ENCODE results near the gene PNMT. TPM values are rescaled to one million over a fixed set of nuclear protein-coding genes. Genes with fewer than 3 reads are reported as not detected.
A peak's percentile ranks its signal among the peaks of the same experiment; 100 is the strongest.

Gene PNMT
- polyA plus RNA-seq, 1 experiment, result not detected

DNA sequence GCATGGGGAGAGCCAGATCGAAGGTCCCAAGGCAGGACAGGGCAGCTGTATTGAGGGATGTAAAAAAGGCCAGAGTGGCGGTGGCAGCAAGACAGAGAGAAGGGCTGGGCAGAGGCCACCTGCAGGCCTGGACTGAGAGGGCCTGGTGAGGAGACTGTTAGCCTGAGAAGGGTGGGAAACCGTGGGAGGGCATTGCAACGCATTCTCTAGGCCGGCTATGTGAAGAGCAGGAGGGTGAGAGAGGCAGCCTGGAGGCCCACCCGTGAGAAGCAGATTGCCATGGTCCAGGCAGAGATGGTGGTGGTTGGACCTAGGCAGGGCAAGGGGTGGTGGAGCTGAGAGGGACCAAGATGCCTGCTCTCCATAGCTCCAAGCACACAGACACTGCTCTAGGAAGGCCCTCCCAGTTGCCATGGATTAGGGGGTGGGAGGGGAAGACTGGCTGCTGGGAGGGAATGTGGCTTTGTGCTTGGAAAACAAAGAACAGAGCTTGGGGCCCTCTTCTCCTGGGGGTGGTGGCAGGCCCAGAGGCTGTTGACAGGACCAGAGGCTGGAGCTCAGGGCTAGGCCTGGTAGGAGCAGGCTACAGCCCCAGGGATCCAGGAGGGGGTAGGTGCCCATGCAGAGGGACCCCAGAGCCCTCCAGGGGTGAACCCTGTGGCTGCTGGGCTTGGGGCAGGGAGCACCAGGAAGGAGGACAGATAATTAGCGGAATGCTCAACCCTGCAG, 15.5 kb upstream of the PNMT start:
- ChIA-PET POLR2A (no interaction called here), CTCF (interaction anchor here (1.3 to 7.4 kb wide), 3 partner anchors 18 to 74 kb away, joined by 3 to 62 read pairs (median 5); no protein-coding TSS in a partner anchor)
- no peak for DNase-seq (ENCODE audit: low read depth, low spot score)
- Histone ChIP-seq H3K4me3 (ENCODE audit: low read depth, low read length) (no peak overlapping the region), H3K27ac (ENCODE audit: low read depth, low read length) (no peak overlapping the region), H3K9me3 (ENCODE audit: control insufficient read depth, insufficient read depth, low read length) (no peaks in the 10 kb centered on the region), H3K27me3 (ENCODE audit: control insufficient read depth, insufficient read depth, low read length) (no peaks in the 10 kb centered on the region)
- TF ChIP-seq, protein P1, sequence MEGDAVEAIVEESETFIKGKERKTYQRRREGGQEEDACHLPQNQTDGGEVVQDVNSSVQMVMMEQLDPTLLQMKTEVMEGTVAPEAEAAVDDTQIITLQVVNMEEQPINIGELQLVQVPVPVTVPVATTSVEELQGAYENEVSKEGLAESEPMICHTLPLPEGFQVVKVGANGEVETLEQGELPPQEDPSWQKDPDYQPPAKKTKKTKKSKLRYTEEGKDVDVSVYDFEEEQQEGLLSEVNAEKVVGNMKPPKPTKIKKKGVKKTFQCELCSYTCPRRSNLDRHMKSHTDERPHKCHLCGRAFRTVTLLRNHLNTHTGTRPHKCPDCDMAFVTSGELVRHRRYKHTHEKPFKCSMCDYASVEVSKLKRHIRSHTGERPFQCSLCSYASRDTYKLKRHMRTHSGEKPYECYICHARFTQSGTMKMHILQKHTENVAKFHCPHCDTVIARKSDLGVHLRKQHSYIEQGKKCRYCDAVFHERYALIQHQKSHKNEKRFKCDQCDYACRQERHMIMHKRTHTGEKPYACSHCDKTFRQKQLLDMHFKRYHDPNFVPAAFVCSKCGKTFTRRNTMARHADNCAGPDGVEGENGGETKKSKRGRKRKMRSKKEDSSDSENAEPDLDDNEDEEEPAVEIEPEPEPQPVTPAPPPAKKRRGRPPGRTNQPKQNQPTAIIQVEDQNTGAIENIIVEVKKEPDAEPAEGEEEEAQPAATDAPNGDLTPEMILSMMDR (IDR thresholded peaks at IDR 0.05; ENCODE audit: low read depth, low read length), result no peak

DNA sequence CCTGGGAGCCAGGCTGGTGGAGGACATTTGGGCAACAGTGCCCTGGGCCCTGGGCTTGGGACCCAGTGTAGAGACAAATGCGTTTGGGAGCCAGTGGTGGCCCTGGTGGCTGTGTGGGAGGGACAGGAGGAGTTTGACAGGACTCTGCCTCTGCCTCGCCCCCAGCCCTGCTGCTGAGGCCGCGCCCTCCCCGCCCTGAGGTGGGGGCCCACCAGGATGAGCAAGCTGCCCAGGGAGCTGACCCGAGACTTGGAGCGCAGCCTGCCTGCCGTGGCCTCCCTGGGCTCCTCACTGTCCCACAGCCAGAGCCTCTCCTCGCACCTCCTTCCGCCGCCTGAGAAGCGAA, 15.0 kb upstream of the PNMT start:
- CTCF ChIA-PET, result interaction anchor here (0.6 to 7.4 kb wide), 12 partner anchors 11 to 137 kb away, joined by 3 to 62 read pairs (median 4); no protein-coding TSS in a partner anchor
- no peak overlapping the region for H3K4me3 ChIP-seq (ENCODE audit: low read depth, low read length)
- H3K9me3 ChIP-seq (ENCODE audit: control insufficient read depth, insufficient read depth, low read length), result no peaks in the 10 kb centered on the region
- H3K27ac ChIP-seq (ENCODE audit: low read depth, low read length), result no peak overlapping the region
- no peaks in the 10 kb centered on the region for H3K27me3 ChIP-seq (ENCODE audit: control insufficient read depth, insufficient read depth, low read length)
- DNase-seq (ENCODE audit: low read depth, low spot score), result no peak
- TF ChIP-seq, protein P1 (IDR thresholded peaks at IDR 0.05; ENCODE audit: low read depth, low read length), result no peak
- POLR2A ChIA-PET, result no interaction called here

DNA sequence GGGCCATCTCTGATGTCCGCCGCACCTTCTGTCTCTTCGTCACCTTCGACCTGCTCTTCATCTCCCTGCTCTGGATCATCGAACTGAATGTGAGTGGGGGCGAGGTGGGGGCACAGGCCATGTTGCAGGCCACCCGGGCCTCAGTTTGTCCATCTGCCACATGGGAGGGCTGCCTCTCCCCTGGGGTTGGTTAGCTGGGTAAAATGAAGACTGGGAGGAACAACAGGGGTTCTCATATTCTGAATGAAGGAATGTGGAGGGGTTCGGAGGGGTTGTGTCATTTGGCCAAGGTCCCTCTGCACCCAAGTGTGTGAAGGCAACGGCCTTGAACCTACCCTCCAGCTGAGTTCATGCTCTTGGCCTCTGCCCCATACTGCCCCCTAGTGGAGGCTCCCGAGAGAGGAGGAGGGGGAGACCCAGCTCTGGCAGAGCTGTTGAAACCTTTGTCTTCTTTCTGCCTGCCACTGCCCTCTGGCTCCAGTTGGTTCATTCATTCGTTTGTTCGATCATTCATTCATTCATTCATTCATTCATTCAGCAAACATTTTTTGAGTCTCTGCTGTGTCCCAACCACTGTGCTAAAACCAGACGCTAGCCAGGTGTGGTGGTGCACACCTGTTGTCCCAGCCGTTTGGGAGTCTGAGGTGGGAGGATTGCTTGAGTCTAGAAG, 14.5 kb upstream of the PNMT start:
- Histone ChIP-seq H3K27ac (ENCODE audit: low read depth, low read length) (no peak overlapping the region), H3K27me3 (ENCODE audit: control insufficient read depth, insufficient read depth, low read length) (no peaks in the 10 kb centered on the region), H3K4me3 (ENCODE audit: low read depth, low read length) (no peak overlapping the region), H3K9me3 (ENCODE audit: control insufficient read depth, insufficient read depth, low read length) (no peaks in the 10 kb centered on the region)
- TF ChIP-seq, protein P1 (IDR thresholded peaks at IDR 0.05; ENCODE audit: low read depth, low read length), result peak; percentile 82
- POLR2A ChIA-PET, result no interaction called here
- CTCF ChIA-PET, result interaction anchor here (0.6 to 7.4 kb wide), 17 partner anchors 8 to 137 kb away, joined by 3 to 62 read pairs (median 4); partner anchors contain the start of gene PGAP3
- DNase-seq (ENCODE audit: low read depth, low spot score), result no peak

DNA sequence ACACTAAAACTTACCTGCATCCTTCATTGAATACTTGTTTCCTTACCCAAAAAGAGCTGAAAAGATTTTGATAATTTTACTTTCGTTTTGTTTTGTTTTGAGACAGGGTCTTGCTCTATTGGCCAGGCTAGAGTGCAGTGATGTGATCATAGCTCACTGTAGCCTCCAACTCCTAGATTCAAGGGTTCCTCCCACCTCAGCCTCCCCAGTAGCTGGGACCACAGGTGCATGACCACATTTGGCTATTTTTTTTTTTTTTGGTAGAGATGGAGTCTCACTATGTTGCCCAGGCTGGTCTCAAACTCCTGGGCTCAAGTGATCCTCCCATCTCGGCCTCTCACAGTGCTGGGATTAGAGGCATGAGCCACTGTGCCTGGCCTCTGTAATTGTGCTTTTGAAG, 13.1 kb upstream of the PNMT start:
- TF ChIP-seq, protein P1 (IDR thresholded peaks at IDR 0.05; ENCODE audit: low read depth, low read length), result no peak
- POLR2A ChIA-PET, result interaction anchor here (0.8 kb wide), 1 partner anchor 9 kb away, joined by 3 read pairs; no protein-coding TSS in a partner anchor
- no peaks in the 10 kb centered on the region for H3K9me3 ChIP-seq (ENCODE audit: control insufficient read depth, insufficient read depth, low read length)
- CTCF ChIA-PET, result interaction anchor here (0.7 to 7.4 kb wide), 9 partner anchors 9 to 79 kb away, joined by 3 to 62 read pairs (median 8); no protein-coding TSS in a partner anchor
- H3K4me3 ChIP-seq (ENCODE audit: low read depth, low read length), result no peak overlapping the region
- DNase-seq (ENCODE audit: low read depth, low spot score), result no peak
- no peak overlapping the region for H3K27ac ChIP-seq (ENCODE audit: low read depth, low read length)
- H3K27me3 ChIP-seq (ENCODE audit: control insufficient read depth, insufficient read depth, low read length), result no peaks in the 10 kb centered on the region

DNA sequence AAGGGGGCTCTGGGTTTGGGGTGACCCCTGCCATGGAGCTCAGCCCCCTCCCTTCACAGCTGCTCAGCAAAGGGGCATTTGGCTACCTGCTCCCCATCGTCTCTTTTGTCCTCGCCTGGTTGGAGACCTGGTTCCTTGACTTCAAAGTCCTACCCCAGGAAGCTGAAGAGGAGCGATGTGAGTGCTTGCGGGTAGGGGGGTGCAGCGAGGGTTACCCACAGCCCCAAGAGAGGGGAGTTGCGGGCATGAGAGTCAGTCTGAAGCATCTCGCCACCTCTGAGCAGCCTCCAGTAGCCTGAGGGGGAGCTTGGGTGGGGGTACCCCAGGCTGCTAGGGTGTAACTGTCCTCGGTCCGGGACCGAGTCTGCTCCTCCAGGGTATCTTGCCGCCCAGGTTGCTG, 9.9 kb upstream of the PNMT start:
- TF ChIP-seq, protein P1 (IDR thresholded peaks at IDR 0.05; ENCODE audit: low read depth, low read length), result no peak
- DNase-seq (ENCODE audit: low read depth, low spot score), result no peak
- Histone ChIP-seq H3K27me3 (ENCODE audit: control insufficient read depth, insufficient read depth, low read length) (no peaks in the 10 kb centered on the region), H3K27ac (ENCODE audit: low read depth, low read length) (no peak overlapping the region), H3K9me3 (ENCODE audit: control insufficient read depth, insufficient read depth, low read length) (no peaks in the 10 kb centered on the region; the same call in 1 of the 2 replicates), H3K4me3 (ENCODE audit: low read depth, low read length) (no peak overlapping the region)
- POLR2A ChIA-PET, result no interaction called here
- CTCF ChIA-PET, result no interaction called here

Measured in AG04450 (cell line).